Subcutaneous abdominal adipose tissue (tissue), 5 donors: ENCODE measurements around the gene PLA2G5.

Experiments used
- H3K27ac ChIP-seq: one replicate; pipeline ENCODE4 v1.7.0; 2013; ENCODE audit warnings: low read depth, mild to moderate bottlenecking, inconsistent platforms, low read length, moderate library complexity
- H3K27me3 ChIP-seq, 5 donors: one replicate each; pipeline ENCODE4 v1.7.0; 2013; ENCODE audit warnings: low read length in 5 of 5, inconsistent platforms in 1 of 5; ENCODE audit not compliant: control insufficient read depth in 5 of 5, insufficient read depth in 4 of 5
- H3K36me3 ChIP-seq, 5 donors: one replicate each; pipeline ENCODE4 v1.7.0; 2013; ENCODE audit warnings: low read length in 5 of 5; ENCODE audit not compliant: control insufficient read depth in 5 of 5, insufficient read depth in 5 of 5
- H3K4me1 ChIP-seq, 5 donors: one replicate each; pipeline ENCODE4 v1.7.0; 2013; ENCODE audit warnings: low read length in 5 of 5, mild to moderate bottlenecking in 3 of 5, moderate library complexity in 1 of 5; ENCODE audit not compliant: control insufficient read depth in 5 of 5, insufficient read depth in 5 of 5
- H3K4me3 ChIP-seq, 5 donors: one replicate each; pipeline ENCODE4 v1.7.0; 2013; ENCODE audit warnings: low read length in 5 of 5, low read depth in 1 of 5
- H3K9ac ChIP-seq, 5 donors: one replicate each; pipeline ENCODE4 v1.7.0; 2013; ENCODE audit warnings: low read length in 5 of 5, mild to moderate bottlenecking in 4 of 5, moderate library complexity in 3 of 5
- H3K9me3 ChIP-seq, 5 donors: one replicate each; pipeline ENCODE4 v1.7.0; 2013; ENCODE audit warnings: low read length in 5 of 5; ENCODE audit not compliant: control insufficient read depth in 5 of 5
- donor health status: healthy.
- donor health status: healthy.
- donor health status: healthy.
- donor health status: healthy.
- donor health status: healthy.

PLA2G5 gene

DNA sequence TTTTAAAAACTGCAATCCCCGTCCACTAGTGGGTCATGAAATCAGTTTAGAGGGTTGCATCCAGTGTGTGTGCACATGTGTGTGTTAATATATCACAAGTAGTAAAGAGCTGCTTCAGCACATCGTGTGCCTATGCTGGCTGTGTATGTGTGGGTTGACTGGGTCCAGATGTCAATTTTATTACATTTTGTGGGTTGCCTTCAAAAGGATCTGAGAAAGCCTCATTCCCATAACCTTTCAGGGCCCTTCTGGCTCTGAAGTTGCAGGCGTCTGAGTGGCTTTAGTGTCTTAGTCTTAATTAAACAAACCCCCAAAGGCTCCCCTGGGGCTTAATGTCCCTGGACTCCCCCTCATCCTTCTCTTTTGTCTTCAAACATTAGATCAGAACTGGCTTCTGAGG, 29.5 kb downstream of the PLA2G5 start:
- peaks cover 0 to 8% (median 5%) of the 10 kb centered on the region in 5 donors for H3K9me3 ChIP-seq
- H3K36me3 ChIP-seq, result no peaks in the 10 kb centered on the region
- H3K9ac ChIP-seq, result no peak overlapping the region
- H3K27ac ChIP-seq, result no peak overlapping the region
- H3K4me3 ChIP-seq, result no peak overlapping the region
- H3K27me3 ChIP-seq, result peaks cover 0 to 6% (median 0%) of the 10 kb centered on the region in 5 donors
- H3K4me1 ChIP-seq, result peaks cover 0 to 19% (median 14%) of the 10 kb centered on the region in 5 donors

DNA sequence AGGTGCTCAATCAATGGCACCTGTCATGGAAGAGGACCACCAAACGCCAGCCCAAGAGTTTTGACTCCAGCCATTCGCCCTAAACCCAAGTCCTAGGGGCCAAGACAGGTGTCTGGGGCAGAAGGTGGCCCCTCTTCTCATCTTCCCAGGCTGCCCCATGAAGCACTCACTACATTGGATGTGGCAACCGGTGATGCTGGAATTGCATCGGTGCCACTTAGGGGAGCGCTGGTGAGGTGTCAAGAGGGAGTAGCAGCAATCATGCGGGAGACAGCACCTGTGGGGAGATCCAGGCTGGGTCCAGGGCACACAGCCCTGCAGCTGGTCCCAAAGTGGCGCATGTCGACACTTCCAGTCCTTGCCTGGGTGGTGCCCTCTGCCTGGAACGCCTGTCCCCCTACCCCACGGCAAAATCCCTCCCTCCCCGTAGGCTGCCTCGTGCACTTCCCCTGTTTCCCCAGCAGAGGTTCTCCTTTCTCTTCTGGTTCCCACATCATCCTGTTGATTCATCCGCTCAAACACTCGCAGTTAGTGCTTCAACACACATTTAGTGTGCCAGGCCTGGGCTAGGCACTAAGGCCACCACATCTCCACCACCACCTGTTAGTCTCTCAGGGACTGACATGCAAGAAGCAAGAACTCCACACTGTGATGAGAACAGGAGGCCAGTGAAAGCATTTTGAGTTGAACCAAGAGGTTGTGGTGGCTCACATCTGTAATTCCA, 30.8 kb downstream of the PLA2G5 start:
- H3K27ac ChIP-seq, result no peak overlapping the region
- peaks cover 0 to 8% (median 5%) of the 10 kb centered on the region in 5 donors for H3K9me3 ChIP-seq
- no peak overlapping the region for H3K9ac ChIP-seq
- peaks cover 0 to 10% (median 7%) of the 10 kb centered on the region in 5 donors for H3K4me1 ChIP-seq
- no peak overlapping the region for H3K4me3 ChIP-seq
- H3K27me3 ChIP-seq, result peaks cover 0 to 6% (median 0%) of the 10 kb centered on the region in 5 donors
- no peaks in the 10 kb centered on the region for H3K36me3 ChIP-seq

DNA sequence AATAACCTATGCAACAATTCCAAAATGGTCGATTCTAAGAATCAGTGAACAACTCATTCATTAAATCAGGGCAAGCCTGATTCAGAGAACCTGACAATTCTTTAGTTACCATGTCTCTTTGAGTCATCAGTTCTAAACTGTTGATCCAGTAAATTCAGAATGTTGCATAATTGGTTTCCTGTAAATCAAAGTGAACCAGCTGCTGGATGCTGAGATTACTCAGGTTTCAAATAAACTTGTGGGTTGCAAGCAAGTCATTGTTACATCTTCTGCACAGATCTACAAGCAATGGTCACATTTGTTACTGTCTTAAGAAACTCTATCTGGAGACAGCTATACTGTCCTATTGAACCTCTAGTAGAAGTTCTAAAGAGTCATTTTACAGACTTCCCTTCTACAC, 32.9 kb downstream of the PLA2G5 start:
- peaks cover 0 to 5% (median 0%) of the 10 kb centered on the region in 5 donors for H3K4me1 ChIP-seq
- no peaks in the 10 kb centered on the region for H3K9me3 ChIP-seq
- no peak overlapping the region for H3K27ac ChIP-seq
- no peaks in the 10 kb centered on the region for H3K36me3 ChIP-seq
- H3K4me3 ChIP-seq, result no peak overlapping the region
- H3K9ac ChIP-seq, result no peak overlapping the region
- peaks cover 0 to 6% (median 0%) of the 10 kb centered on the region in 5 donors for H3K27me3 ChIP-seq

DNA sequence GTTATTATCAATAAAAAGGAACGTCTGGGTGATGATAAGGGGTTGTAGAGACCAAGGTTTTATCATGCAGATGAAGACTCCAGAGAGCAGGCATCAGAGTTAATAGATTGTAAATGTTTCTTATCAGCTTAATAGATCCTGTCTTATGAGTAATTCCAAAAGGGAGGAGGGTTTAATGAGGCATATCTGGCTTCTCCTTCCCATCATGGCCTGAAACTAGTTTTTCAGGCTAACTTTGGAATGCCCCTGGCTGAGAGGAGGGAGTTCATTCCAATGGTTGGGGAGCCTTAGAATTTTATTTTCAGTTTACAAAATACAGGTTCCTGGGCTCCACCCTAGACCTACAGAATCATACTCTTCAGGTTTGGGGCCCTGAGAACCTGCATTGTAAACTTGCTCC, 35.9 kb downstream of the PLA2G5 start:
- H3K4me1 ChIP-seq, result peaks cover 0 to 4% (median 0%) of the 10 kb centered on the region in 5 donors
- no peak overlapping the region for H3K27ac ChIP-seq
- no peaks in the 10 kb centered on the region for H3K9me3 ChIP-seq
- no peaks in the 10 kb centered on the region for H3K36me3 ChIP-seq
- H3K27me3 ChIP-seq, result peaks cover 3 to 9% (median 3%) of the 10 kb centered on the region in 5 donors
- H3K9ac ChIP-seq, result no peak overlapping the region
- H3K4me3 ChIP-seq, result no peak overlapping the region

DNA sequence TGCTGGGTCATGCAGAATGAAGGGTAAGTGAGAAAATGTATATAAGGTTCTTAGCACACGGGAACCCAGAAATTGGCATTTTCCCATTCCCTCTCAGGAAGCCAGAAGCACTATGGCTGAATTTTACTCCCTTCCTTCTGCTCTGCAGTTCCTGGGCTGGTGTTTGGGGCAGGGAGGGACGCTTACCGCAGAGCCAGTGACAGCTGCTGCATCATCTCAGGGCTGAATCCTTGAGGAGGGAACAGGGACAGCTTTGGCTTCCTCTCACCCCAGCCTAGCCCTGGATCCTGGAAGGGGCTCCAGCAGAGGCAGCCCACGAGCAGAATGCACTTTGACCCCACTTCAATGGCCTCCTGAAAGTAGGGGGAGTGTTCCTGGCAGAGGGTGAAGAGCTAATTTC, 37.4 kb downstream of the PLA2G5 start:
- H3K27ac ChIP-seq, result no peak overlapping the region
- no peaks in the 10 kb centered on the region for H3K36me3 ChIP-seq
- no peak overlapping the region for H3K4me3 ChIP-seq
- peaks cover 3 to 9% (median 3%) of the 10 kb centered on the region in 5 donors for H3K27me3 ChIP-seq
- no peaks in the 10 kb centered on the region for H3K4me1 ChIP-seq
- H3K9me3 ChIP-seq, result no peaks in the 10 kb centered on the region
- H3K9ac ChIP-seq, result no peak overlapping the region

DNA sequence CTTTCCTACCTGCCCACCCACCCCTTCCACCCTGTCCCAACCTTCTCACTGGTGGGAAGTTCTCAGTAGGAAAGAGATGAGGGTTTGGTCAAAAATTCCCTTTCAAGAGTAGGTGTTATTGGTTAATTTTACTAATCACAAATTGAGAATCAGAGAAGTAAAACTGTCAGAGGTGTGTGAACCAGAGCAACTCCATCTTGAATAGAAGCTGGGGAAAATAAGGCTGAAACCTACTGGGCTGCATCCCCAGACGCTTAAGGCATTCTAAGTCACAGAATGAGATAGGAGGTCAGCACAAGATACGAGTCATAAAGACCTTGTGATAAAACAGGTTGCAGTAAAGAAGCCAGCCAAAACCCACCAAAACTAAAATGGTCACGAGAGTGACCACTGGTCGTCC, 37.8 kb downstream of the PLA2G5 start:
- Histone ChIP-seq H3K27me3 (peaks cover 3 to 9% (median 6%) of the 10 kb centered on the region in 5 donors), H3K27ac (no peak overlapping the region), H3K9ac (no peak overlapping the region), H3K9me3 (no peaks in the 10 kb centered on the region), H3K36me3 (no peaks in the 10 kb centered on the region), H3K4me1 (no peaks in the 10 kb centered on the region), H3K4me3 (no peak overlapping the region)

DNA sequence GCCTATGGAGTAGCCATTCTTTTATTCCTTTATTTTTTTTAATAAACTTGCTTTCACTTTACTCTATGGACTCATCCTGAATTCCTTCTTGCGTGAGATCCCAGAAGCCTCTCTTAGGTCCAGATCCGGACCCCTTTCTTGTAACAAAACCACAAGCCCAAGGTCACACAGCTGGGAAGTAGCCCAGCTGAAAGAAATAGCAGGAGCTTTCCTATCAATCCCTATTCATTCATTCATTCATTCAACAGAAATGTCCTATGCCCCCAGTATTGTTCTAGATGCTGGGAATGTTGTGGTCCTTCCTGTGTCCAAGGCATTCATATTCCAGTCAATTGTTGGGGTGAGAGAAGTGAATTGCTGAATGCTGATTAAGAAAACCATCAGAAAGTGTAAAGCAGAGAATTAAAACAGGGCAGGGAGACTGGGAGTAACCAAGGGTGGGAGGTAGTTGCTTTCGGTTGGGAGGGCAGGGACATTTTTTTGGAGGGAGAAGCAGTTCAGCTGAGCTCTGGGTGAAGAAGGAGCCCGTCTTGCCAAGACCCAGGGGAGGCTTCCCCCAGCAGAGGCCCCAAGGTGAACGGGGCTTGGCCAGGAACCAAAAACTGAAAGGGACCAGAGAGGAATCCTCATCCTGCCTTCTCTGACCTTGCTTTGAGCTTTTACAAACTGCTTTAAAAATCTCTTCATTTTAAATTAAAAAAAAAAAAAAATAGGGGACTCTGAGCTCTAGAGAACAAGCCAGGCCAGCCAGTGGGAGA, 38.6 kb downstream of the PLA2G5 start:
- no peaks in the 10 kb centered on the region for H3K9me3 ChIP-seq
- no peak overlapping the region for H3K27ac ChIP-seq
- H3K27me3 ChIP-seq, result peaks cover 3 to 9% (median 6%) of the 10 kb centered on the region in 5 donors
- no peaks in the 10 kb centered on the region for H3K4me1 ChIP-seq
- no peaks in the 10 kb centered on the region for H3K36me3 ChIP-seq
- H3K4me3 ChIP-seq, result no peak overlapping the region
- no peak overlapping the region for H3K9ac ChIP-seq

DNA sequence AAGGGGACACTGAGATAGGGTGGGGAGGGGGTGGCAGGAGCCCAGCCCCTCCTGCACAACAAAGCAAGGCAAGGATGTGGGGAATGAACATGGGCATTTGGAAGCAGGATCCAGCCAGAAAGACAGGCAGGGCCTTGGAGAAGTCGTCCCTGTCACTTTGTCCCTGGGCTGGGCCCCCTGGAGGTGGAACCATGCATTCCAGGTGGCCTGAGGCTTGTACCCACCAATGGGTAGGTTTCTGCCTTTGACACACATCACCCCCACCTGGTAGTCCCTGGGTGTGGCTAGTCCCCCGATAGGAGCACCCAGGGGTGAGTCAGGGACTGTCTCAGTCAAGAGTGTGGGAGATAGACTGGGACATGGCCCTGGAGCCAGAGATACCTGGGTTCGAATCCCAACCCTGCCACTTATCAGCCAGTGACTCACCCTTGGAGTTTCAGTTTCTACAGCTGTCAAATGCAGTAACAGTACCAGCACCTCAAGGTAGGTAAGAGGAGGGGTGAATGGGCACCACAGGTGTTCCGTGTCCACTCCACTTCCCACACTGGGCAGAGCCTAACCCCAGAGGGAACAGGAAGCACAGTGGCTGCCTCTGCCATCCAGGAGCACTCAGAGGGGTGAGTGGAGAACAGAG, 39.3 kb downstream of the PLA2G5 start:
- Histone ChIP-seq H3K4me1 (no peaks in the 10 kb centered on the region), H3K4me3 (no peak overlapping the region), H3K9ac (no peak overlapping the region), H3K27ac (no peak overlapping the region), H3K27me3 (peaks cover 3 to 9% (median 6%) of the 10 kb centered on the region in 5 donors), H3K9me3 (no peaks in the 10 kb centered on the region), H3K36me3 (no peaks in the 10 kb centered on the region)

DNA sequence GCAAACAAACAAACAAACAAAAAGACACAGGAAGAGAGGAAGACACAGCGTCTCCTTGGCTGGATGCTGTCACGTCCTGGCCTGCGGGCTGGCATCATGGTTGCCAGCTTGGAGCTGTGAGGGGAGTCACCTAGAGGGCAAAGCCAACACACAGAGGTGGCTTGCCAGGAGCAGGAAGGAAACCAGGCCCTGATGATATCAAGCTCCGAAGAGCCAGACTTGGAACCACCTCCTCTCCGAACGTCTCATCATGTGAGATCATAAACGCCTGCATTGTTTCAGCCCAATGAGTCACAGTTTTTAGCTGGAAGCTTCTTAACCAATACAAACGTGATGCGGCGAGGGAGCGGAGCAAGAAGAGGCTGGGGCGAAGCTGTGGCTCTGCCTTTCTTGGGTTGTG, 40.7 kb downstream of the PLA2G5 start:
- H3K36me3 ChIP-seq, result no peaks in the 10 kb centered on the region
- H3K9ac ChIP-seq, result no peak overlapping the region
- H3K27ac ChIP-seq, result no peak overlapping the region
- no peak overlapping the region for H3K4me3 ChIP-seq
- H3K4me1 ChIP-seq, result no peaks in the 10 kb centered on the region
- peaks cover 3 to 14% (median 6%) of the 10 kb centered on the region in 5 donors for H3K27me3 ChIP-seq
- H3K9me3 ChIP-seq, result no peaks in the 10 kb centered on the region

DNA sequence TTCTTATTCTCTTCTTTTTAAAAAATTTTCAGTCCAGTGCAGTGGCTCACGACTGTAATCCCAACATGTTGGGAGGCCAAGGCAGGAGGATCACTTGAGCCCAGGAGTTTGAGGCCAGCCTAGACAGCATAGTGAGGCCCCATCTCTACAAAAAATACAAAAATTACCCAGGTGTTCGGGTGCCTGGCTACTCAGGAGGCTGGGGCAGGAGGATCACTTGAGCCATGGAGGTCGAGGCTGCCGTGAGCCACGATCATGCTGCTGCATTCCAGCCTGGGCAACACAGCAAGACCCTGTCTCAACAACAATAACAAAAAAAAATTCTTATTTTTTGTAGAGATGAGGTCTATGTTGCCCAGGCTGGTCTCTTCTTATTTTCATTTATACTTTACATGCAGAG, 41.5 kb downstream of the PLA2G5 start:
- no peak overlapping the region for H3K27ac ChIP-seq
- H3K27me3 ChIP-seq, result peaks cover 3 to 18% (median 9%) of the 10 kb centered on the region in 5 donors
- H3K9ac ChIP-seq, result no peak overlapping the region
- no peaks in the 10 kb centered on the region for H3K4me1 ChIP-seq
- no peak overlapping the region for H3K4me3 ChIP-seq
- no peaks in the 10 kb centered on the region for H3K36me3 ChIP-seq
- H3K9me3 ChIP-seq, result no peaks in the 10 kb centered on the region
